H1 (cell line): ENCODE results near the gene GTSE1. TPM values are rescaled to one million over a fixed set of nuclear protein-coding genes. Genes with fewer than 3 reads are reported as not detected.

Experiments used
- CTCF ChIA-PET: fragments of 300-600 bp; sonication (Branson Sonifier 250); formaldehyde crosslinking; loops from one replicate; lab custom pipeline; 2021; ENCODE audit not compliant: partially characterized antibody; lab: Charles Lee
- POLR2A ChIA-PET: fragments of 300-600 bp; sonication (Branson Sonifier 250); formaldehyde crosslinking; loops from one replicate; lab custom pipeline; 2021; ENCODE audit warnings: inconsistent platforms; ENCODE audit not compliant: partially characterized antibody; lab: Charles Lee
- DNase-seq, 2 experiments: peaks; one replicate each; pipeline versions ENCODE4 v3.0.0 to v3.0.0-alpha.2; 2010 to 2022; ENCODE audit warnings: low spot score in 2 of 2, low read depth in 1 of 2, mixed read lengths in 1 of 2
- FAIRE-seq: peaks from 2 replicates; lab custom pipeline; 2011; peaks lifted over from hg19 to GRCh38; lab: Jason Lieb, UNC
- H2AFZ ChIP-seq: 2 replicates; pipeline ENCODE4 v1.8.1; 2012; ENCODE audit warnings: low read length, inconsistent platforms
- H2AK5ac ChIP-seq: 2 replicates; pipeline ENCODE4 v1.6.1; 2013; ENCODE audit warnings: low read depth, low read length
- H2BK120ac ChIP-seq: replicated peaks from 2 replicates; pipeline ENCODE3; 2013; ENCODE audit warnings: low read depth, low read length, inconsistent platforms
- H2BK12ac ChIP-seq: 2 replicates; pipeline ENCODE4 v1.6.1; 2013; ENCODE audit warnings: low read depth, low read length
- H2BK15ac ChIP-seq: 2 replicates; pipeline ENCODE4 v1.6.1; 2013; ENCODE audit warnings: low read length
- H2BK20ac ChIP-seq: 2 replicates; pipeline ENCODE4 v1.6.1; 2013; ENCODE audit warnings: low read length
- H2BK5ac ChIP-seq: 2 replicates; pipeline ENCODE4 v1.6.1; 2013; ENCODE audit warnings: low read depth, low read length
- H3K14ac ChIP-seq: 2 replicates; pipeline ENCODE4 v1.6.1; 2013; ENCODE audit warnings: inconsistent platforms; ENCODE audit not compliant: insufficient read length
- H3K18ac ChIP-seq: 2 replicates; pipeline ENCODE4 v1.6.1; 2013; ENCODE audit warnings: low read length; ENCODE audit errors: extremely low read depth
- H3K23ac ChIP-seq: 2 replicates; pipeline ENCODE4 v1.6.1; 2013; ENCODE audit warnings: inconsistent platforms; ENCODE audit not compliant: insufficient read length
- H3K23me2 ChIP-seq: 2 replicates; pipeline ENCODE4 v1.6.1; 2013; ENCODE audit warnings: low read depth, low read length
- H3K27ac ChIP-seq: 2 replicates; pipeline ENCODE4 v1.6.1; 2011; ENCODE audit warnings: low read depth, low read length, inconsistent platforms
- H3K27me3 ChIP-seq, 4 experiments: replicated peaks in 1 of 4; 1 replicate in 1 of 4; 2 replicates in 3 of 4; pipeline versions ENCODE4 v1.6.1 to v1.8.1; 2011 to 2013; ENCODE audit warnings: low read length in 3 of 4, mild to moderate bottlenecking in 3 of 4, inconsistent platforms in 2 of 4, mixed read lengths in 2 of 4, moderate library complexity in 1 of 4; ENCODE audit not compliant: control insufficient read depth in 3 of 4, insufficient read depth in 3 of 4; ENCODE audit errors: extremely low read depth in 1 of 4
- H3K36me3 ChIP-seq, 4 experiments: 2 replicates each; pipeline versions ENCODE4 v1.6.1 to v1.8.1; 2011 to 2013; ENCODE audit warnings: mild to moderate bottlenecking in 4 of 4, low read length in 3 of 4, moderate library complexity in 2 of 4, control low read depth in 1 of 4, inconsistent platforms in 1 of 4; ENCODE audit not compliant: insufficient read depth in 4 of 4, control insufficient read depth in 2 of 4
- H3K4ac ChIP-seq: replicated peaks from 2 replicates; pipeline ENCODE3; 2013; ENCODE audit warnings: low read length, low read depth, mixed read lengths, inconsistent platforms; ENCODE audit not compliant: insufficient read length
- H3K4me1 ChIP-seq, 4 experiments: replicated peaks in 1 of 4; 1 replicate in 1 of 4; 2 replicates in 3 of 4; pipeline versions ENCODE4 v1.6.1 to v1.8.1; 2011 to 2013; ENCODE audit warnings: low read length in 3 of 4, inconsistent platforms in 2 of 4, mixed read lengths in 1 of 4; ENCODE audit not compliant: insufficient read depth in 4 of 4, control insufficient read depth in 3 of 4
- H3K4me2 ChIP-seq, 2 experiments: 2 replicates each; pipeline versions ENCODE4 v1.6.1 to v1.8.1; 2011 to 2013; ENCODE audit warnings: low read depth in 2 of 2, low read length in 2 of 2, control low read depth in 1 of 2, inconsistent platforms in 1 of 2, mild to moderate bottlenecking in 1 of 2; ENCODE audit not compliant: insufficient read depth in 1 of 2
- H3K4me3 ChIP-seq, 4 experiments: fragments of 200-600, 300-600 bp in 1 of 4; sonication (generic), shearing (Covaris generic), sonication (Bioruptor Twin) in 1 of 4; 2 replicates each; pipeline versions ENCODE4 v1.5.1 to v1.8.1; 2011 to 2016; ENCODE audit warnings: low read length in 4 of 4, low read depth in 3 of 4, control low read depth in 2 of 4, inconsistent platforms in 2 of 4, mild to moderate bottlenecking in 2 of 4, mixed read lengths in 1 of 4, moderate library complexity in 1 of 4; ENCODE audit not compliant: insufficient read depth in 2 of 4; ENCODE audit errors: extremely low read depth in 1 of 4
- H3K56ac ChIP-seq: replicated peaks from 2 replicates; pipeline ENCODE3; 2013; ENCODE audit warnings: low read depth, mild to moderate bottlenecking, mixed read lengths, low read length, inconsistent platforms; ENCODE audit not compliant: insufficient read length
- H3K79me1 ChIP-seq: 2 replicates; pipeline ENCODE4 v1.6.1; 2013; ENCODE audit warnings: low read depth, low read length, control low read depth
- H3K79me2 ChIP-seq, 2 experiments: 2 replicates each; pipeline versions ENCODE4 v1.6.1 to v1.8.1; 2012 to 2013; ENCODE audit warnings: low read length in 2 of 2, mild to moderate bottlenecking in 2 of 2, inconsistent platforms in 1 of 2; ENCODE audit not compliant: insufficient read depth in 2 of 2, control insufficient read depth in 1 of 2
- H3K9ac ChIP-seq, 4 experiments: replicated peaks in 1 of 4; 1 replicate in 1 of 4; 2 replicates in 3 of 4; pipeline versions ENCODE4 v1.6.1 to v1.8.1; 2011 to 2013; ENCODE audit warnings: low read depth in 3 of 4, low read length in 3 of 4, control low read depth in 2 of 4, mild to moderate bottlenecking in 2 of 4, moderate library complexity in 2 of 4, inconsistent platforms in 1 of 4; ENCODE audit errors: extremely low read depth in 1 of 4
- H3K9me3 ChIP-seq, 2 experiments: 2 replicates each; pipeline versions ENCODE4 v1.6.1 to v1.8.1; 2012 to 2013; ENCODE audit warnings: mild to moderate bottlenecking in 2 of 2, moderate library complexity in 2 of 2, control low read depth in 1 of 2, inconsistent platforms in 1 of 2, low read depth in 1 of 2, low read length in 1 of 2, mixed read lengths in 1 of 2; ENCODE audit not compliant: insufficient read depth in 2 of 2
- H4K20me1 ChIP-seq, 2 experiments: replicated peaks in 1 of 2; 2 replicates each; pipeline versions ENCODE3 to v1.8.1; 2011 to 2013; ENCODE audit warnings: inconsistent platforms in 2 of 2, low read length in 2 of 2, mild to moderate bottlenecking in 1 of 2; ENCODE audit not compliant: insufficient read depth in 2 of 2, control insufficient read depth in 1 of 2
- H4K5ac ChIP-seq: 2 replicates; pipeline ENCODE4 v1.6.1; 2013; ENCODE audit warnings: low read length, low read depth, mixed read lengths, inconsistent platforms; ENCODE audit not compliant: insufficient read length
- H4K8ac ChIP-seq: 2 replicates; pipeline ENCODE4 v1.8.0; 2013; ENCODE audit warnings: mild to moderate bottlenecking, moderate library complexity, low read length, inconsistent platforms; ENCODE audit not compliant: insufficient read depth; ENCODE audit errors: extremely low read depth
- H4K91ac ChIP-seq: replicated peaks from 2 replicates; pipeline ENCODE3; 2013; ENCODE audit warnings: low read length, mixed read lengths, inconsistent platforms; ENCODE audit not compliant: insufficient read length
- CBX5 ChIP-seq: fragments of 300-800, 300-1000 bp; sonication (generic); IDR thresholded peaks from 2 replicates; pipeline ENCODE4 v1.7.1; 2016; ENCODE audit warnings: antibody characterized with exemption, low read length, low read depth
- CBX8 ChIP-seq: fragments of 300-800, 300-1000 bp; sonication (generic); IDR thresholded peaks from 2 replicates; pipeline ENCODE4 v1.7.1; 2016; ENCODE audit warnings: low read depth, low read length, borderline replicate concordance
- CTBP2 ChIP-seq: IDR thresholded peaks from 2 replicates; pipeline ENCODE4 v1.7.0; 2011; ENCODE audit warnings: borderline replicate concordance, mild to moderate bottlenecking, moderate library complexity, mixed read lengths, low read length; ENCODE audit not compliant: insufficient read depth, insufficient read length
- EGR1 ChIP-seq: IDR thresholded peaks from 2 replicates; pipeline ENCODE4 v1.6.1; 2011; ENCODE audit warnings: low read depth, low read length, borderline replicate concordance
- GABPA ChIP-seq: IDR thresholded peaks from 2 replicates; pipeline ENCODE4 v1.6.1; 2011; ENCODE audit warnings: mild to moderate bottlenecking, low read length, moderate library complexity, borderline replicate concordance; ENCODE audit not compliant: insufficient read depth
- MAFK ChIP-seq: IDR thresholded peaks from 2 replicates; pipeline ENCODE4 v1.6.1; 2012; ENCODE audit warnings: low read depth, mild to moderate bottlenecking, improper control_type of control experiment, low read length
- PHF8 ChIP-seq: fragments of 200-600 bp; sonication (generic); conservative IDR thresholded peaks from 2 replicates; pipeline ENCODE4 v1.7.1; 2012; ENCODE audit warnings: low read depth, mild to moderate bottlenecking, inconsistent platforms, low read length, moderate library complexity
- RAD21 ChIP-seq, 2 experiments: IDR thresholded peaks in 1 of 2; conservative IDR thresholded peaks in 1 of 2; 2 replicates each; pipeline ENCODE4 v1.6.1; 2011; ENCODE audit warnings: low read depth in 2 of 2, low read length in 2 of 2, improper control_type of control experiment in 1 of 2, inconsistent platforms in 1 of 2, mild to moderate bottlenecking in 1 of 2, moderate library complexity in 1 of 2
- TAF7 ChIP-seq: optimal IDR thresholded peaks from 2 replicates; pipeline ENCODE3; 2011; ENCODE audit warnings: low read depth, mild to moderate bottlenecking, inconsistent platforms, low read length, moderate library complexity, borderline replicate concordance
- YY1 ChIP-seq: IDR thresholded peaks from 2 replicates; pipeline ENCODE4 v1.6.1; 2011; ENCODE audit warnings: low read depth, mild to moderate bottlenecking, low read length
- WGBS, 2 experiments: shearing (Covaris generic) in 1 of 2; methylation state at CpG; one replicate each; pipeline versions ENCODE4 v1.1.6 to v1.1.7; 2013 to 2015; ENCODE audit warnings: low lambda C conversion rate in 2 of 2, mixed read lengths in 2 of 2, inconsistent platforms in 1 of 2, low coverage in 1 of 2, missing lambda C conversion rate in 1 of 2; ENCODE audit not compliant: insufficient replicate concordance in 2 of 2, insufficient coverage in 1 of 2, insufficient read length in 1 of 2; ENCODE audit errors: extremely low coverage in 1 of 2, missing lambda C conversion rate in 1 of 2; 5-methylcytosine and 5-hydroxymethylcytosine counted together
- polyA plus RNA-seq, 7 experiments: library from polyadenylated mRNA; depleted of rRNA in 3 of 7; stranded (reverse) in 5 of 7; unstranded in 2 of 7; fragments of >200 nt in 5 of 7; fragments of 200-250 nt in 2 of 7; gene quantifications; 1 replicate in 5 of 7; 2 replicates in 1 of 7; 4 replicates in 1 of 7; pipeline versions ENCODE4 v1.2.1 to v1.2.3, GENCODE V29; 2011 to 2013; ENCODE audit warnings: missing spikeins in 2 of 7, mixed read lengths in 2 of 7
- total RNA-seq: library from RNA; stranded (reverse); fragmentation: NEBNext Ultra II Directional; extraction: Animal tissue kit (Norgen Biotek cat#: 25700); gene quantifications from 2 replicates; pipeline ENCODE4 v1.2.1, GENCODE V29; 2021
- TF ChIP-seq, protein P1 (sequence below): IDR thresholded peaks from 2 replicates; pipeline ENCODE4 v1.6.1; 2011; ENCODE audit warnings: low read length, improper control_type of control experiment

The GTSE1 gene
- total and polyA plus RNA-seq, 2 of the 8 experiments (the other 6 are each of a cell fraction or from before 2014, with no cell fraction given) = 17.5 to 38.6 TPM

DNA sequence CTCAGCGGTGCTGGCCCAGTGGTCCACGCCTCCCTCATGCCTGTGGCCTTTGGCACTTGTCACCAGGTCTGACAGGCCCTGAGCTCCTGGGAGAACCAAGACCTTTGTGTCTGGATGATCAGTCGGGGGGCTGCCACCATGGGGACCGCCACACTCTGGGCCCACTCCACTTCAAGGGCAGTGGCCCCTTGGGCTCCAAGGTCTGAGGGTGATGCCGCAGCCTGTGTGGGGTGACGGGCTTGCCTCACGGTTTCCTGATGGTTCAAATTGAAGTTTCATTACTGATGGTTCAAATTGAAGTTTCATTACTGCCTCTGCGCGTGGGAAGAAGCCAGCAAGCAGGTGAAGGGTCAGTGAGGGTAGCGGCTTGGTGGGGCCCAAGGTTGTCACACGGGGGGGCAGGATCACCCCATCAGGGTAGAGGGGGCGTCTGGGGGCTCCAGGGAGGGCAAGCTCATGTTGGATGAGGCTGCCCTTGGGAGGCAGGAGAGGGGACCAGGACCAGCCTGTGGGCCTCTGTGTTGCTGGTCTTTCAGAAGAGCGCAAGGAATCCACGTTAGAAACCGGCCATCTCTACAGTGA is 66.4 kb downstream of the GTSE1 start:
- FAIRE-seq = no peak
- no peak overlapping the region; the same call in 1 of the 2 replicates for H4K8ac ChIP-seq
- H3K23ac ChIP-seq = no peak overlapping the region
- H3K79me2 ChIP-seq = no peaks in the 10 kb centered on the region
- no peaks in the 10 kb centered on the region for H3K27me3 ChIP-seq
- H4K20me1 ChIP-seq = peaks cover 0 to 5% of the 10 kb centered on the region in 2 experiments
- H2BK120ac ChIP-seq = no peak overlapping the region
- POLR2A ChIA-PET = interaction anchor here (1.3 kb wide), 1 partner anchor 12 kb away, joined by 4 read pairs; no protein-coding TSS in a partner anchor
- WGBS, 2 experiments = 92% methylated on average over 15 of the region's 15 CpGs; no CpG with 5 or more reads in 1 of the 2 experiments
- no peak overlapping the region for H3K56ac ChIP-seq
- DNase-seq = no peak
- H3K9ac ChIP-seq = no peak overlapping the region
- H3K18ac ChIP-seq = no peak overlapping the region
- H3K9me3 ChIP-seq = no peaks in the 10 kb centered on the region; a peak in 1 of 4 replicates
- H3K4me1 ChIP-seq = peaks cover 0 to 14% (median 6%) of the 10 kb centered on the region in 4 experiments; a peak in 5 of 7 replicates
- H2BK5ac ChIP-seq = no peak overlapping the region
- H3K4me3 ChIP-seq = no peak overlapping the region
- H3K14ac ChIP-seq = no peak overlapping the region
- H3K79me1 ChIP-seq = no peaks in the 10 kb centered on the region
- H3K4ac ChIP-seq = no peak overlapping the region
- H4K5ac ChIP-seq = no peak overlapping the region
- no peak overlapping the region for H2BK12ac ChIP-seq
- H2AK5ac ChIP-seq = no peak overlapping the region
- no peak overlapping the region for H3K4me2 ChIP-seq
- no peak overlapping the region for H2AFZ ChIP-seq
- H3K23me2 ChIP-seq = no peaks in the 10 kb centered on the region
- CTCF ChIA-PET = interaction anchor here (1.2 to 2.9 kb wide), 2 partner anchors 173 to 179 kb away, joined by 3 to 13 read pairs; no protein-coding TSS in a partner anchor
- no peak overlapping the region for H2BK20ac ChIP-seq
- H3K27ac ChIP-seq = no peak overlapping the region
- no peak overlapping the region for H2BK15ac ChIP-seq
- no peak overlapping the region for H4K91ac ChIP-seq
- peaks cover 0 to 3% (median 0%) of the 10 kb centered on the region in 4 experiments; a peak in 1 of 8 replicates for H3K36me3 ChIP-seq
- TF ChIP-seq CBX5 (no peak), RAD21 (IDR thresholded peaks at IDR 0.05 in 1 of 2, conservative IDR thresholded peaks at IDR 0.05 in 1 of 2; ENCODE audit: low read depth in 2 of 2, low read length in 2 of 2) (no peak), CBX8 (no peak), YY1 (no peak), PHF8 (no peak), GABPA (no peak), TAF7 (no peak), MAFK (no peak), CTBP2 (no peak), EGR1 (no peak)
- TF ChIP-seq, protein P1, sequence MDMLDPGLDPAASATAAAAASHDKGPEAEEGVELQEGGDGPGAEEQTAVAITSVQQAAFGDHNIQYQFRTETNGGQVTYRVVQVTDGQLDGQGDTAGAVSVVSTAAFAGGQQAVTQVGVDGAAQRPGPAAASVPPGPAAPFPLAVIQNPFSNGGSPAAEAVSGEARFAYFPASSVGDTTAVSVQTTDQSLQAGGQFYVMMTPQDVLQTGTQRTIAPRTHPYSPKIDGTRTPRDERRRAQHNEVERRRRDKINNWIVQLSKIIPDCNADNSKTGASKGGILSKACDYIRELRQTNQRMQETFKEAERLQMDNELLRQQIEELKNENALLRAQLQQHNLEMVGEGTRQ = no peak
